GM18858 (cell line): ENCODE data around the gene TPH1.

Experiments used
- ATAC-seq: cut with Tn5 transposase; IDR thresholded peaks from one replicate; pipeline ENCODE4 v1.9.1; 2021; ENCODE audit not compliant: unreplicated experiment

The TPH1 gene

GRCh38 chr11:18046116-18046777 is at the start of gene TPH1:
TSS of gene TPH1 (minus strand) at chr11:18046269. CDS start at chr11:18040762, 5,507 bp downstream.
- ATAC-seq: no peak

- no peak for ATAC-seq
Observed at GRCh38 chr11:18093959-18094358, 47.9 kb upstream of the TPH1 start.

GRCh38 chr11:18091731-18092130 is 45.7 kb upstream of the TPH1 start:
- ATAC-seq: no peak

- no peak for ATAC-seq
Observed at GRCh38 chr11:18088966-18089365, 42.9 kb upstream of the TPH1 start.

- no peak for ATAC-seq
Observed at GRCh38 chr11:18088366-18088765, 42.3 kb upstream of the TPH1 start.

GRCh38 chr11:18081551-18081950 is 35.5 kb upstream of the TPH1 start:
- no peak for ATAC-seq

- ATAC-seq: no peak
Observed at GRCh38 chr11:18080451-18080850, 34.4 kb upstream of the TPH1 start.

GRCh38 chr11:18078909-18079308 is 32.8 kb upstream of the TPH1 start:
- ATAC-seq: no peak

GRCh38 chr11:18075444-18075843 is 29.4 kb upstream of the TPH1 start:
- no peak for ATAC-seq

GRCh38 chr11:18071098-18071705 is 25.1 kb upstream of the TPH1 start:
- ATAC-seq: no peak

- ATAC-seq: no peak
Observed at GRCh38 chr11:18067372-18067771, 21.3 kb upstream of the TPH1 start.

GRCh38 chr11:18066626-18067025 is 20.6 kb upstream of the TPH1 start:
- ATAC-seq: no peak

- no peak for ATAC-seq
Observed at GRCh38 chr11:18065572-18065971, 19.5 kb upstream of the TPH1 start.

- ATAC-seq: no peak
Observed at GRCh38 chr11:18064450-18065054, 18.5 kb upstream of the TPH1 start.

- no peak for ATAC-seq
Observed at GRCh38 chr11:18063862-18064434, 17.9 kb upstream of the TPH1 start.

- ATAC-seq: no peak
Observed at GRCh38 chr11:18063125-18063524, 17.1 kb upstream of the TPH1 start.

GRCh38 chr11:18061351-18061750 is 15.3 kb upstream of the TPH1 start:
- ATAC-seq: no peak

GRCh38 chr11:18056561-18057181 is 10.6 kb upstream of the TPH1 start:
- no peak for ATAC-seq

- no peak for ATAC-seq
Observed at GRCh38 chr11:18054511-18055103, 8.5 kb upstream of the TPH1 start.

- ATAC-seq: no peak
Observed at GRCh38 chr11:18050848-18051247, 4.8 kb upstream of the TPH1 start.

- no peak for ATAC-seq
Observed at GRCh38 chr11:18036456-18036855, 9.6 kb downstream of the TPH1 start.
